HG03442 (cell line): ENCODE measurements around the gene KLHL29.

ENCODE experiments used
- ATAC-seq: cut with Tn5 transposase; IDR thresholded peaks from one replicate; pipeline ENCODE4 v1.9.1; 2021; ENCODE audit warnings: mild to moderate bottlenecking, moderate library complexity; ENCODE audit not compliant: unreplicated experiment

KLHL29 gene

GRCh38 chr2:23394700-23395099 lies 9.7 kb downstream of the KLHL29 start:
- ATAC-seq = no peak

- ATAC-seq = no peak
Observed at GRCh38 chr2:23397478-23397877, 12.5 kb downstream of the KLHL29 start.

DNA sequence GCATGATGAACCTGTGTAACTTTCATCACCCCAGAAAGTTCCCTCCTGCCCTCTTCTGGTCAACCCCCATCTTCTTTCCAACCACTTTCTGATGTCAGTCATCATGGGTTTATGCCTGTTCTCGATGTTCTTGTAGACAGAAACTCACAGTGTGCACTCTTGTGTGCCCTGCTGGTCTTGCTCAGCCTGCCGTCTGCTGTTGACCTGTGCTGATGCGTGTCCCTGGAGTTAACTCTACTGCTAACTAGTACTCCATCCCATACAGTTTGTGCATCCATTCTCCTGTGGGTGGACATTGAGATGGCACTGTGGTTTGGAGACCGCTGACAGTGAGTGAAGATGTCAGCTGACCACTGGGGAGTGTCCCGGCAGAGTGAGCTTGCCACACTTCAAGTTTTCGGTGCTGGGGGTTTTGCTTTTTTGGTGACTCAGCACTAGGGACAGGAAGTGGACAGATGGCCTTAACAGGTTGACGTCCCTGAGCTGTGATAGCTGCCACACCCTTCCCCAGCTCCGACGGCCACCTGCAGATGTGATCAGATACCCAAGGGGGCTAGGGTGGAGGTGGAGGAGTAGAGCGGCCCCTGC lies 14.8 kb downstream of the KLHL29 start:
- ATAC-seq = peak; percentile 64

- ATAC-seq = no peak
Observed at GRCh38 chr2:23400703-23401102, 15.7 kb downstream of the KLHL29 start.

- no peak for ATAC-seq
Observed at GRCh38 chr2:23401427-23402204, 16.6 kb downstream of the KLHL29 start.

GRCh38 chr2:23402205-23402740 lies 17.3 kb downstream of the KLHL29 start:
- no peak for ATAC-seq

- peak; percentile 67 for ATAC-seq
Observed at GRCh38 chr2:23404426-23404825, 19.4 kb downstream of the KLHL29 start.

- no peak for ATAC-seq
Observed at GRCh38 chr2:23409248-23409647, 24.3 kb downstream of the KLHL29 start.

DNA sequence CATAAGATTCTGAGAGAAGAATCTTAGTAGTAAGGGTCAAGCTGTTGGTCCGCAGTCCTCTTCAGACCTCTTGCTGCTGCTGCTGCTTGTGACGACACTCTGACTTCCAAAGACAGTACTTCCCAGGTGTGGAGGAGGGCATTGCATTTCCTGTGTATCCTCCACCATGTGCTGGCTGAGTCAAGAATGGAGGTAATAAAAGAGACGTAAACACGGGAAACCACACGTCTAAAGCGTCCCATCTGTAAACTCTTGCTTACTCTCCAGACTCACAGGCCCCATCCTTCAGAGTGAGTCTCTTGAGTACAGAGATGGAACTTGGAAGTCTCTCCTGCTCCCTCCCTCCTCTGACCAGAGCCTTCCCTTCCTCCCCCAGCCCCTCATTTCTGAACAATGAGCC lies 25.6 kb downstream of the KLHL29 start:
- no peak for ATAC-seq

DNA sequence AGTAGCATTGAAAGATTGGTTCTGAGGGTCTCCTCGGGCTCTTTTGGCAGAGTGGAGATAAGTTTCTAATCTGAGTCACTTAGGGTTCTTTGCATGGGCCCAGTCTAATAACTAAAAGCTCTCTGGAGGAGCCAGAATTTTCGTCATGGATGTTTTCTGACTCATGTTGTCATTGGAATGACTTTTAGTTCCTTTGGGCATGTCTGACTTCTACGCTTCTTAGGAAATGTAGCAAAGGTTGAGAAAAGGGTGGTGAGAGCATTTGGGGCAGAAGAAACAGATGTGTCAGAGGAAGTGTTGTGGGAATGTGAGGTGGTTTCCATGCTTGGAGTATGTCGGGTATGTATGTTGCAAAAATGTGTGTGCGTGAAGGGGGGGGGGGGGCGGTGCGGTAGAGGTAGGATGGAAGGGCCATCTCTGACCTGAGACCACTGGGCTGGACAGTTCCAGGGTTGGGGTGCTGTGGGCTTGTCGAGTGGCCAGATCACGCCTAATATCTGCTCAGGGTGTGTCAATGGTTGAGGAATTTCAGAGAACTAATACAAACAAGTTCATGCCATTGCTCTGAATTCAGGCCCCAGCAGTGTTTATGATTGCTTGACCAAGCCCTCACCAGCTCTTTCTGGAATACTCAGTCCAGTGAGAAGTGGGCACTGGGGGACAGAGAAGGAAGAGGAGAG lies 26.9 kb downstream of the KLHL29 start:
- no peak for ATAC-seq

- no peak for ATAC-seq
Observed at GRCh38 chr2:23412556-23413155, 27.7 kb downstream of the KLHL29 start.

DNA sequence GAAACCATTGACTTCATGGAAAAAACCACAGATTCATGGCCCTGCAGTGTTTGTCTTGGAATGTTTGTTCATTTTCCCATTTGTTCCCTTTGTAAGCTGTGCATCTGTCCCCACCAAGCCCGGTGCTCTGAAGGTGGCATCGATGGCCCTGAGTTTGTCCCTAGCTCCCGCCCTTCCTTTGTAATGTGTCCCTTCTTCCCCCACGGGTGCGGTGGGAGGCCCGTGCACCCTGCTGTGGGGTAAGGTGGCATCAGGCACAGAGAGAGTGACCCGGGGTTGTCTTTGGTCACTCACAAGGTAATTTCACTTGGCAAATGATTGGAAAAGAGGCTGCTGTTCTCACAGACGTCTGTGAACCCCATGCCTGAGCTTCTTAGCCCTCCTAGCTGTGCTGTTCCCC lies 28.7 kb downstream of the KLHL29 start:
- ATAC-seq = no peak

DNA sequence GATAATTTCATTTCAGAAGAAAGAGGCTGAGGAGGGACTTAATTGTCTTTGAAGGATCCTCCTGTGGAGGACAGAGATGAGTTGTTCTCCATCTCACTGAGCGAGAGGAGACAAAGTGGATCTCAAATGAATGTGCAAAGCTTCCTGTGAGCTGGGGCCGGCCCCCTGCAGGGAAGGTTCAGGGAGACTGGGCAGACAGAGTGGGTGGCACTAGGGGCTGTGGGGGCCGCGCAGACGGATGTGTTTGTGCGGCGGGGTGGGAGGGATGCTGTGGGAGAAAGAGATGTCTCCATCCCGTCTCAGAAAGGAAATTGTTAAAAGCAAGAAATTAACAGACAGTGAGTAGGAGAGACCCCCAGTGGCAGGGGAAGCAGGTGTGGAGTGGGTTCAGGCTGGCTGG lies 29.1 kb downstream of the KLHL29 start:
- no peak for ATAC-seq

DNA sequence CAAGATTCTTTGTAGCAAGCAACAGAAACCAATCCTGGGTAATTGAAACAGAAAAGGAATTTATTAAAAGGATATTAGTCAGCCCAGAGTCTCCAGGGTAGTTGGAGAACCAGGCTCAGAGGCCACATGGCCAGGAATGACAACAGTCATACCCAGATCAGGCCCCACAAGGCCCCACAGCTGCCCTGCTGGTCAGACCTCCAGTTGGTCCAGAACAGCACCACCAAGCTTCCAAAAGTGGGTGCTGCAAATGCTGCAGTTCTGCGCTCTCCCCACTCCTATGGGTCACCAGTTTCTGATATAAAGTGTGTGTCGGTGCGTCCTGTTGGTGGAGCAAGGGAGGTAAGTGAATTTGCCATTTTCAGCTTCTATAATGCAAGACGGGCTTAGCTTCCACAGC lies 29.9 kb downstream of the KLHL29 start:
- no peak for ATAC-seq

GRCh38 chr2:23417310-23417709 lies 32.3 kb downstream of the KLHL29 start:
- ATAC-seq = no peak

- no peak for ATAC-seq
Observed at GRCh38 chr2:23418056-23418455, 33.1 kb downstream of the KLHL29 start.

DNA sequence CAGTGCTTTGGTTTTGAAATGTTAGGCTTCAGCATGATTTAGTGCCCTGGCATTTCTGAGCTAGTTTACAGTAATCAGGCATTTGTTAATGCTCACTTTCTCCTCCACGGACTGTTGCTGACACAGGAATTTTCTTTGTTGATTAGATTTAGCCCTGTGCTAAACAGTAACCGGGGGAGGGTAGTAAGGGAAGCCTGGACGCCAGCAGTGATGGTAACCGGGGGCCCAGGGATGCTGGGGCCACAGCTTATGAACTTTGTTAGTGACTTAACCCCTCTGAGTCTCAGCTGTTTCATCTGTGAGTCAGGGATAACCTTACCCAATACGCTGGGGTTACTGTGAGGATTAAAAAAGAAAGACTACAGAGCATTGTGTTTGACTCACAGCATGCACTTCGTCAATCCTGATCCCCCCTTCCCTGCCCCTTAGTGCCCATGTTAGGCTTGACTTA lies 33.5 kb downstream of the KLHL29 start:
- no peak for ATAC-seq

DNA sequence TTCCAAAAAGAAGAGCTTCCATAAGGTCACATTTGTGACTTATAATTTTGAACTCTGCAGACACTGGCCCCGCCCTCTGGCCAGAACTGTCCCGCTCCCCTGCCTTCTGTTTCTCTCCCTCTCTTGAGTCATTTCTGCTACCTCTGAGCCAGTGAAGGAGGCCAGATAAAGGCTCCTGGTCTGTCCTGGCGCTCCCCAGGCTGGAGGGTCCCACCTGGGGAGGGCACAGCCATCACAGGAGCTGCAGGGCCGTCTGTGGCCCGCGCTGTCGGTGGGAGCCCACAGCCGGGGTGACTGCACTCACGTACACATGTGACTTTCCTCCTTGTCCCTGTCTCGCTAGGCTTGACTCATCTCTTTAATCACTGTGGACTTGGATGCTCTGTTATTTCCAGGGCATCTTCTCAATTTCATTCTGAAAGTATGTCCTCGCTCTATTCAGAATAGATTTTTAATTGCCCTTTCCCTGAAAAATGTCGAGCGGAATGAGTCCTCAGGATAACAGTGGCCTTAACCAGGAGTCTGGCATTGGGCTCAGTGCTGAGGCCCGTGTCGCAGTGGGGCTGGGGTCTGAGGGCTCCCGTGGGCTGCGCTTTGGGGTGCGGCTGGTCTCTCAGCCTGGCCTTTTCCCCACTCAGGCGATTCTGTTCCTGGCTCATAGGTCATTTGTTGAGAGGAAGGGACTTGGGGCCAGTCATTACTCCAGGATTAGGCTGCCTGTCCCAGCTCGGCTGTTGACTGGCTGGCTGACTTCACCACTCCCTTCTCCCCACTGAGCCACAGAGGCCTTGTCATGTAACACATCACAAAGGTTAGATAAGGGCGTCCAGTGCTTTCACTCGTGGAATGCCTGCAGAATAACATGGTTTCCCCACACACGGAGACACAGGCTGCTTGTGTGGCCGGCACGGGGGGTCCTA lies 34.5 kb downstream of the KLHL29 start:
- ATAC-seq = no peak

GRCh38 chr2:23420091-23420839 lies 35.3 kb downstream of the KLHL29 start:
- no peak for ATAC-seq
